Forelimb muscle (tissue), 1 donor: ENCODE data around the gene ZNF79. TPM values are rescaled to one million over a fixed set of nuclear protein-coding genes. Genes with fewer than 3 reads are reported as not detected.

Experiments used
- polyA plus RNA-seq: library from polyadenylated mRNA; unstranded; fragments of 120-200 nt; gene quantifications from one replicate; pipeline ENCODE4 v1.2.1, GENCODE V29; 2013; ENCODE audit not compliant: insufficient read length

Gene ZNF79
- polyA plus RNA-seq, 1 donor: 4.3 TPM

Other genes with a start within 250 kb of the ZNF79 start
- gene GARNL3, start 159.6 kb upstream of the ZNF79 start, polyA plus RNA-seq: 15.8 TPM
- 13.1 TPM for gene SLC2A8, start 27.2 kb upstream of the ZNF79 start, polyA plus RNA-seq
- 2,771 TPM for gene RPL12, start 27.0 kb downstream of the ZNF79 start, polyA plus RNA-seq
- gene LRSAM1, start 27.1 kb downstream of the ZNF79 start, polyA plus RNA-seq: 11.9 TPM
- 13.7 TPM for gene STXBP1, start 187.9 kb downstream of the ZNF79 start, polyA plus RNA-seq